Fibroblast of mammary gland (primary cell): ENCODE results near the gene SOWAHD.
"Not testable (repeated sequence)": the region's sequence is repeated elsewhere in the genome, so short reads cannot be mapped to it uniquely, and the experiment has no call there.

ENCODE experiments used
- DNase-seq: peaks from one replicate; pipeline ENCODE4 v3.0.0-alpha.2; 2010; ENCODE audit warnings: low read depth
- H3K4me3 ChIP-seq: 2 replicates; pipeline ENCODE4 v1.5.1; 2011; ENCODE audit warnings: low read depth, mild to moderate bottlenecking, low read length, moderate library complexity; ENCODE audit not compliant: control insufficient read depth
- CTCF ChIP-seq: conservative IDR thresholded peaks from 2 replicates; pipeline ENCODE4 v1.5.1; 2011; ENCODE audit warnings: low read depth, low read length, inconsistent platforms; ENCODE audit not compliant: control insufficient read depth, insufficient read depth

Gene SOWAHD

GRCh38 chrX:119801253-119802221 is 43.1 kb downstream of the SOWAHD start:
- TF ChIP-seq CTCF, result no peak
- DNase-seq, result no peak
- H3K4me3 ChIP-seq, result no peak overlapping the region

- DNase-seq, result no peak
- no peak overlapping the region for H3K4me3 ChIP-seq
- TF ChIP-seq CTCF, result no peak
Observed at GRCh38 chrX:119802546-119802945, 44.2 kb downstream of the SOWAHD start.

- H3K4me3 ChIP-seq, DNase-seq: not testable (repeated sequence)
Observed at GRCh38 chrX:119808461-119808860, 50.1 kb downstream of the SOWAHD start.

- TF ChIP-seq CTCF, result no peak
- no peak overlapping the region for H3K4me3 ChIP-seq
- DNase-seq, result peak; percentile 20
Observed at GRCh38 chrX:119809185-119809666, 50.8 kb downstream of the SOWAHD start.
